ENCODE data around the gene MARK2.

MARK2 gene

GRCh38 chr11:63896071-63896470 lies 57.2 kb downstream of the MARK2 start:
- ATAC-seq = no peak
- no peak for TF ChIP-seq TSHZ2 (CRISPR knock-in tag; IDR thresholded peaks at IDR 0.05)
- TF ChIP-seq CSDC2 (CRISPR knock-in tag; IDR thresholded peaks at IDR 0.05) = no peak
- no peak for TF ChIP-seq CREB5 (CRISPR knock-in tag; IDR thresholded peaks at IDR 0.05; ENCODE audit: low read depth)
- no peak for TF ChIP-seq TOX (CRISPR knock-in tag; IDR thresholded peaks at IDR 0.05; ENCODE audit: borderline replicate concordance)
- no peak for TF ChIP-seq POU6F1 (CRISPR knock-in tag; IDR thresholded peaks at IDR 0.05; ENCODE audit: borderline replicate concordance, low read depth)
- TF ChIP-seq ZFP30 (CRISPR knock-in tag; IDR thresholded peaks at IDR 0.05) = no peak
- TF ChIP-seq ZNF565 (CRISPR knock-in tag; conservative IDR thresholded peaks at IDR 0.05; ENCODE audit: low read depth) = no peak
- no peak for TF ChIP-seq GLIS3 (CRISPR knock-in tag; IDR thresholded peaks at IDR 0.05)
- TF ChIP-seq TCF4 (CRISPR knock-in tag; IDR thresholded peaks at IDR 0.05; ENCODE audit: borderline replicate concordance) = no peak
- TF ChIP-seq OSR1 (CRISPR knock-in tag; IDR thresholded peaks at IDR 0.05) = no peak
- TF ChIP-seq ZFP3 (CRISPR knock-in tag; IDR thresholded peaks at IDR 0.05) = no peak
- TF ChIP-seq RARB (CRISPR knock-in tag; IDR thresholded peaks at IDR 0.05) = no peak

- ATAC-seq = no peak
- no peak for TF ChIP-seq TCF4 (CRISPR knock-in tag; IDR thresholded peaks at IDR 0.05; ENCODE audit: borderline replicate concordance)
- TF ChIP-seq CSDC2 (CRISPR knock-in tag; IDR thresholded peaks at IDR 0.05) = no peak
- no peak for TF ChIP-seq CREB5 (CRISPR knock-in tag; IDR thresholded peaks at IDR 0.05; ENCODE audit: low read depth)
- no peak for TF ChIP-seq ARNTL (CRISPR knock-in tag; IDR thresholded peaks at IDR 0.05; ENCODE audit: borderline replicate concordance, low read depth)
- TF ChIP-seq TSHZ2 (CRISPR knock-in tag; IDR thresholded peaks at IDR 0.05) = no peak
- TF ChIP-seq BACH2 (CRISPR knock-in tag; IDR thresholded peaks at IDR 0.05; ENCODE audit: borderline replicate concordance) = no peak
Measured at GRCh38 chr11:63897459-63898146, 58.7 kb downstream of the MARK2 start.

GRCh38 chr11:63901660-63902059 lies 62.8 kb downstream of the MARK2 start:
- peak; percentile 67 for ATAC-seq
- TF ChIP-seq ZNF70 (CRISPR knock-in tag; IDR thresholded peaks at IDR 0.05) = no peak
- no peak for TF ChIP-seq TCF4 (CRISPR knock-in tag; IDR thresholded peaks at IDR 0.05; ENCODE audit: borderline replicate concordance)
- TF ChIP-seq ESRRG (CRISPR knock-in tag; IDR thresholded peaks at IDR 0.05) = no peak
- TF ChIP-seq ARNTL (CRISPR knock-in tag; IDR thresholded peaks at IDR 0.05; ENCODE audit: borderline replicate concordance, low read depth) = no peak
- TF ChIP-seq PPARA (CRISPR knock-in tag; IDR thresholded peaks at IDR 0.05; ENCODE audit: borderline replicate concordance) = no peak
- TF ChIP-seq ZNF8 (CRISPR knock-in tag; IDR thresholded peaks at IDR 0.05) = no peak
- TF ChIP-seq BACH2 (CRISPR knock-in tag; IDR thresholded peaks at IDR 0.05; ENCODE audit: borderline replicate concordance) = no peak
- TF ChIP-seq ISL1 (CRISPR knock-in tag; IDR thresholded peaks at IDR 0.05) = no peak
- no peak for TF ChIP-seq POU6F1 (CRISPR knock-in tag; IDR thresholded peaks at IDR 0.05; ENCODE audit: borderline replicate concordance, low read depth)
- no peak for TF ChIP-seq RARB (CRISPR knock-in tag; IDR thresholded peaks at IDR 0.05)
- TF ChIP-seq ZFP3 (CRISPR knock-in tag; IDR thresholded peaks at IDR 0.05) = no peak
- TF ChIP-seq ZNF565 (CRISPR knock-in tag; conservative IDR thresholded peaks at IDR 0.05; ENCODE audit: low read depth) = no peak
- TF ChIP-seq TOX (CRISPR knock-in tag; IDR thresholded peaks at IDR 0.05; ENCODE audit: borderline replicate concordance) = no peak
- no peak for TF ChIP-seq PATZ1 (CRISPR knock-in tag; IDR thresholded peaks at IDR 0.05; ENCODE audit: borderline replicate concordance)
- TF ChIP-seq GLIS3 (CRISPR knock-in tag; IDR thresholded peaks at IDR 0.05) = no peak
